ENCODE data around the gene MACROH2A1.

Gene MACROH2A1

GRCh38 chr5:135398855-135399793 lies at the start of gene MACROH2A1:
MACROH2A1 (minus strand) TSS chr5:135399231; CDS start chr5:135389093, 10,138 bp downstream.
- peak; percentile 83 for DNase-seq

- DNase-seq, result no peak
These were observed 49.2 kb upstream of the MACROH2A1 start for GRCh38 chr5:135448071-135448739.

- no peak for DNase-seq
These were observed 48.4 kb upstream of the MACROH2A1 start, which contains the start of gene DCANP1 for GRCh38 chr5:135447298-135447929. DCANP1 (minus strand) TSS chr5:135447348; CDS start chr5:135447108, 240 bp downstream.

GRCh38 chr5:135446615-135447014 lies 47.6 kb upstream of the MACROH2A1 start:
- DNase-seq, result no peak

DNA sequence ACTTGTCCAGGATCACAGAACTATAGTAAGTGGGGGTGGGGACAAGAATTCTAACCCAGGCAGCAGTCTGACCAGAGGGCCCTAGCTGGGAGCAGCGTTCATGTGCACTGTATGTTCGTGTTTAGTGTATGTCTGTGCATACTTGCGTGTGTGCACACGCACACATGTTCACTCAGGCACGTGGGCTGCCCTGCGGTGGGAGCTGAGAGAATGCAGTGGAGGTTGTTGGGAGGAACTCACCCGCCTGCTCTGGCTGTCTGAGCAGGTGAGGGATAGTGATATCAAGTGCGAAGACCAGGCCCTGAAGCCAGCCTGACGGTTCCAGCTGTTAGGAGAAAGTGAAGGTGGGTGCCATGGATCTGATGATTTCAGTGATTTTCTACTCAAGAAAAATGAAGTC lies 47.2 kb upstream of the MACROH2A1 start:
- no peak for DNase-seq

DNA sequence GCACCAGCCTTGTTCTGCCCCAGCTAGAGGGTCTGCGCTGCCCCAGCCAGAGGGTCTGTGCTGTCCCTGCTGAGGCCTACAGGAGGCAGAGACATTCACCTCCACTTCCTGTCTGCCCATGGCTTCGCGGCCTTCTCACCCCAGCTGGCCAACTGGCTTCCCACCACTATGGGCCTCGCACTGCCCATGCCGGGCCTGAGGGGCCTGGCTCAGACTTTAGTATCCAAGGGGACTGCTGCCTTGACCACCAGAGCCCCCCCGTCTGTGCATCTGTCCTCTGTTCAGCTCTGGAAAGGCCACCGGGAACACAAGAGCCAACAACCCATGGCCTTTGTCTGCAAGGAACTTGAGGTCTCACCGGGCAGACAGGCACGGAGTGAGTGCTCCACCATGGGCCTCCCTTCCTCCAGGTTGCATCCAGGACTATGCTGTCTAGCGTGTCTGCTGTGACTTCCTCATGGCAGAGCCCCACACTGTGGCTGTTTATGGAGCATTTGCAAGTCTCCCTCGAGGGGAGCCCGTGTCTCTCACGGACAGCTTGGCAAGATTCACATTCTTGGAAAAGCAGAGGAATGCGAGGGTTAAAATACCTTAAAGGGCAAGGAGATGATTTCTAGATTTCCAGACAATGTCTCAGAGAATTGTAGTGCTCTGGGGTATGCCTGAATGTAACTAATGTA lies 46.4 kb upstream of the MACROH2A1 start:
- no peak for DNase-seq

GRCh38 chr5:135444881-135445280 lies 45.9 kb upstream of the MACROH2A1 start:
- DNase-seq, result no peak

DNA sequence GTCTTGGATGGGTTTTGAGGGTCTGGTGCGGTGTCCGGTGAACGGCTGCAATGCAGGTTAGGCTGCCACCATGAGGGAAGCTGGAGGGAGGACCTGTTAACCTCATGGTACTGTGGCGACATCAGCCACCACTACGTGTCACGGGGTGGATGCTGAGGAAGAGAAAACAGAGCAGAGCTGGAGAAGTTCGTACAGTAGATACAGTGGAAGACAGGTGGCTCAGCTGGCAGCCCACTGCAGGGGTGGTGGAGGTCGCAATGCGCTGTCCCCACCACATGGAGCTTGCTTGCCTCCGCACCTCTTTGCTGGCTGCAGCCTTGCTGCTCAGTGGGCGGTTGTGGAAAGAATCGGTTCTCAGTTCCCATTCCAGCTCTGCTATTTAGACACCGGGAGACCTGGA lies 45.3 kb upstream of the MACROH2A1 start:
- DNase-seq, result no peak

GRCh38 chr5:135443161-135443960 lies 44.3 kb upstream of the MACROH2A1 start:
- DNase-seq, result no peak

GRCh38 chr5:135442431-135443160 lies 43.6 kb upstream of the MACROH2A1 start:
- no peak for DNase-seq

DNA sequence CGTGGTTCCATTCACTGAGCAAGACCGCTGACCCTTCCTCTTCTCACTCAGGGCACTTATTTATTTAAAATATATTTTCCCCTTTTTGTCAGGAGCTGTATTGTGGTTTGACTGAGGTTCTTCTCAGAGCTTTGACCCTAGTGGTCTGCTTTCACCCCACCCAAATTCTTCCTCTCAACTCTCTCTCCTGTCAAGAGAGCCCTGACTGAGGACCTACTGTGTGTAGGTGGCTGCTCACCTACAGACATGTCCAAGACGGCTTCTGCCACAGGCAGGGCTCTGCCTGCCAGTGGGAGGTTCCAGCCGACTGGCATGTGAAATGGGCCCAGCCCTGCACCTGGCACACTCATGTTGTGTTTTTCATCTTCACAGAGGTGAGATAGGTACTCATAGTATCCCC lies 42.9 kb upstream of the MACROH2A1 start:
- no peak for DNase-seq

DNA sequence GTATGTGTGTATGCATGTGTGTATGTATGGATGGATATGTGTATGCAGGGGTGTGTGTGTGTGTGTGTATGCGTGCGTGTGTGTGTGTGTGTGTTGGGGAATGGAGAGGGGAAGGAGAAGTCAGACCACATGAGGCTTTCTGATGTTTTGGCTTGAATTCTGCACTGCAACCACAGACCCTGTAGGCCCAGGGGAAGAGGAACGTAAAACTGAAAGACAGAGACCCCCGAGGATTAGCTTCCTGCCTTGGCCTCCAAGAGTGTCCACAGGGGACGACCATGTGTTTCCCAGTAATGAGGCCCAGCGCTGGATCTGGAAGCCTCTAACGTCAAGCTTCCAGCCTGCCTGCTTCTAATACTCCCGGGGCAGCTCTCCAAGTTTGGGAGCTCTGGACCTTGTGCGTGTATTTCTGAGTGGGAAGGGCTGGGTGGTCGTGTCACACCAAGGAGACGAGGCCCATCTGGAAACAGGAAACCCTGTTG lies 42.4 kb upstream of the MACROH2A1 start:
- DNase-seq, result no peak

GRCh38 chr5:135440916-135441315 lies 41.9 kb upstream of the MACROH2A1 start:
- DNase-seq, result no peak

DNA sequence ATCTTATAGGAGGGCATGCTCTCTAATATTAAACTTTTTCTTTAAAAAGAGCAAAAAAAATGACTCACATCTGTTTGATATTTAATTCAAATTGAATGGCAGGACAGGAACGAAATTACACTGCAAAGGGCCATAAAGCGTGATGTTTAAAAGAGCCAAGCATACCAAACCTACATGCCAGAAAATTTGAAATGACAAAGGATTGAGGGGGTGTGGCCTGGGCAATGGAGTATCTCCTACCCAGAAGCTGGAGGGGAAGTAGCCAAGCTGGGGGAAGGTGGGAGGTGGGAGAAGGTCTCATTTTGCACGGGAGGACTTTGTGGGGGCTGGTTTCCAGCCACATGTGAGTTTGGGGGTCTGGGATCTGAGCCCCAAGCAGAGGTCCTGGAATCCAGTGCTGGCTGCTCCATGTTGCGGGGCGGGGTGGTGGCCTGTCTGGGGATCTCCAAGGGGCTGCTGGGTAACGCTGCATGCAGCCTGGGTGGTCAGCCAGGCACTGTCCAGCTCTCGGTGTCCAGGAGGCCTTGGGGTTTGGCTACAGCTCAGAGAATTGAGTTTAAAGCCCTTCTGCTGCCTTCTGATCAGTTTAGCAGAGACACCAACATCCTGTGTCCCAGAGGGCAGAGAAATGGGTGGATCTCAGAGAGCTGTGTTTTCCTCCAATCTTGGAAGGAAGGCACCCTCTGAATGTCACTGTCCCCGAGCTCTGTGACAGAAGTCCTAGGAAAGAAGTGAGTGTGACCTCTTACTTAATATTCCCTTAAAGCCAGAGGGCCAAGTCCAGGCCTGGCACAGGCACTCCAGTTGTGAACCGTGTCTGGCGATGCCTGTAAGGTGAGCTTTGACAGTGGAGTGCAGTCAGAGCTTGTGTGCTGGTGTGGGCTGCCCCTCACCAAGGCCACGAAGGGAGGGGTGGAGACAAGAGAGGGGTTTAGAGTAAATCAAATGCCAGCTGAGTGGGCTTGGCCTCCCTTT lies 40.5 kb upstream of the MACROH2A1 start:
- no peak for DNase-seq

GRCh38 chr5:135438636-135439221 lies 39.7 kb upstream of the MACROH2A1 start:
- DNase-seq, result no peak

DNA sequence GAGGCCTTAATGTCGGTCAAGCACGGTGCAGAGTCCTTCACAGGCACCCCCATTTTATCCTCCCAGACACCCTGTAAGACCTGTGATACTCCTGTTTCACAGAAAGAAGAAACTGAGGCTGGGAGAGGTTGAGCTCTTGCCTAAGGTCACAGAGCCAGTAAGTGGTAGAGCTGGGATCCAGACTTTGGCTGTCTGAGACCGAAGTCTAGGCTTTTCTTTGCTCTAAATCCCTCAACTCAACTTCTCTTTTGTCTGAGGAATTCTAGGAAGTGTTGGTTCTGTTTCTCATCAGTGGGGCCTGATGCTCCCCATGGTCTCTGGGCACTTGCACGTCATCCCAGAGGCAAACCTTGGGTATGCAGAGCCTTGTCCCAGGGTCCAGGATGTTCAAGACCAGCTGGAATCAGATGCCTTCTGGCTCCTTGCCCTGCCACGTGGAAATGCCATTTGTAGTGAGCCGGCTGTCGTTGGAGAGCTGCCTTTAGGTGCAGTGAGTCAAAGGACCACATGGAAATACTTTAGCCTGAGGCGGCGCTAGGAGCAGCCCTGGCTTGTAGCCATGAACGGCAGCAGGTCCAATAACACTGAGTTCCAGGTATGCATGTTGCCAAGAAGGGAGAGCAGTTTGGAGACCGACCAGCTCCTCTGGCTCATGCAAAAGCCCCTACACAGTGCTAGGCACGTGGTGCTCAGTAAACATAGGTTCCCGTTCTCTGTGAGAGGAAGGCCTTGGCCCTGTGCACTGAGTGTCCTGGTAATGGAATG lies 38.9 kb upstream of the MACROH2A1 start:
- no peak for DNase-seq

DNA sequence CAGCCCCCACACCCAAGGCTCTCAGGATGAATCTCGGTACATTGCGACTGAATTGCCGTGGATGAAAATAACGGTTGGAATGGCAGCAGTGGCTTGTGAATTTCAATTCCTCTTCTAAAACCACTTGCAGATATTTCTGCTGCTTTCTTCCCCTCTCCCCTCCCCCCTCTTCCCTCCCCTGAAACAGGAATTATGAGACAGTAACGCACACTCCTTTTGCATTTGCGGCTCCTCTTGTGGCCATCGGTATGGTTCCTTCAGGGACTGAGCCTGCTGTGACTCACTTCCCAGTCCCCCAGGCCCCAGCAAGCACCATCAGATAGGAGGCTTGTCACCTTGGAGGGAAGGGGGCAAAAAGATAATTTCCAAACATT lies 38.4 kb upstream of the MACROH2A1 start:
- no peak for DNase-seq

GRCh38 chr5:135436951-135437418 lies 38.0 kb upstream of the MACROH2A1 start:
- DNase-seq, result no peak
